Mesenchymal stem cell (in vitro differentiated cells and primary cell): ENCODE results near the gene CD9.

Experiments used
- DNase-seq: peaks from one replicate; pipeline ENCODE4 v3.0.0-alpha.2; 2013
- H2AFZ ChIP-seq: one replicate; pipeline ENCODE4 v1.6.1; 2013; ENCODE audit warnings: low read depth, mild to moderate bottlenecking, control low read depth, inconsistent platforms, low read length, moderate library complexity
- H2AK5ac ChIP-seq: 2 replicates; pipeline ENCODE4 v1.6.1; 2013; ENCODE audit warnings: low read length, moderate library complexity, mild to moderate bottlenecking, inconsistent platforms; ENCODE audit not compliant: severe bottlenecking
- H2BK120ac ChIP-seq: one replicate; pipeline ENCODE4 v1.6.1; 2013; ENCODE audit warnings: low read depth, mild to moderate bottlenecking, inconsistent platforms, low read length, moderate library complexity
- H2BK12ac ChIP-seq, 2 experiments: one replicate each; pipeline ENCODE4 v1.6.1; 2013; ENCODE audit warnings: inconsistent platforms in 2 of 2, low read length in 2 of 2, mild to moderate bottlenecking in 2 of 2, moderate library complexity in 2 of 2, control low read depth in 1 of 2
- H2BK15ac ChIP-seq: one replicate; pipeline ENCODE4 v1.6.1; 2013; ENCODE audit warnings: mild to moderate bottlenecking, low read depth, inconsistent platforms; ENCODE audit not compliant: poor library complexity, severe bottlenecking
- H2BK5ac ChIP-seq: 2 replicates; pipeline ENCODE4 v1.6.1; 2013; ENCODE audit warnings: low read depth, mild to moderate bottlenecking, low read length, control low read depth, inconsistent platforms; ENCODE audit not compliant: poor library complexity, severe bottlenecking
- H3K14ac ChIP-seq, 2 experiments: one replicate each; pipeline ENCODE4 v1.6.1; 2013; ENCODE audit warnings: inconsistent platforms in 2 of 2, low read length in 2 of 2, control low read depth in 1 of 2, mild to moderate bottlenecking in 1 of 2, moderate library complexity in 1 of 2
- H3K18ac ChIP-seq, 2 experiments: one replicate each; pipeline ENCODE4 v1.6.1; 2013; ENCODE audit warnings: inconsistent platforms in 2 of 2, low read length in 2 of 2, control low read depth in 1 of 2, low read depth in 1 of 2, mild to moderate bottlenecking in 1 of 2
- H3K23ac ChIP-seq, 2 experiments: one replicate each; pipeline ENCODE4 v1.6.1; 2013; ENCODE audit warnings: inconsistent platforms in 2 of 2, low read length in 2 of 2, mild to moderate bottlenecking in 2 of 2, moderate library complexity in 2 of 2, control low read depth in 1 of 2
- H3K27ac ChIP-seq: 2 replicates; pipeline ENCODE4 v1.5.1; 2013; ENCODE audit warnings: mild to moderate bottlenecking, moderate library complexity, low read length, control low read depth, inconsistent platforms; ENCODE audit not compliant: poor library complexity, severe bottlenecking
- H3K27me3 ChIP-seq, 2 experiments: 2 replicates each; pipeline versions ENCODE4 v1.6.1 to v1.7.0; 2013; ENCODE audit warnings: low read length in 2 of 2, mild to moderate bottlenecking in 2 of 2, moderate library complexity in 2 of 2, control low read depth in 1 of 2, inconsistent platforms in 1 of 2; ENCODE audit not compliant: control insufficient read depth in 1 of 2, insufficient read depth in 1 of 2
- H3K36me3 ChIP-seq, 2 experiments: 2 replicates each; pipeline versions ENCODE4 v1.6.1 to v1.7.0; 2013; ENCODE audit warnings: low read length in 2 of 2, control low read depth in 1 of 2, inconsistent platforms in 1 of 2, low read depth in 1 of 2, mild to moderate bottlenecking in 1 of 2; ENCODE audit not compliant: insufficient read depth in 2 of 2, control insufficient read depth in 1 of 2
- H3K4ac ChIP-seq, 2 experiments: one replicate each; pipeline ENCODE4 v1.6.1; 2013; ENCODE audit warnings: inconsistent platforms in 2 of 2, low read length in 2 of 2, mild to moderate bottlenecking in 2 of 2, moderate library complexity in 2 of 2, control low read depth in 1 of 2, low read depth in 1 of 2
- H3K4me1 ChIP-seq: 2 replicates; pipeline ENCODE4 v1.6.1; 2013; ENCODE audit warnings: low read depth, low read length, control low read depth; ENCODE audit not compliant: control insufficient read depth, insufficient read depth
- H3K4me2 ChIP-seq: 2 replicates; pipeline ENCODE4 v1.6.1; 2013; ENCODE audit warnings: low read length, mild to moderate bottlenecking, inconsistent platforms; ENCODE audit not compliant: poor library complexity, severe bottlenecking
- H3K4me3 ChIP-seq, 2 experiments: 2 replicates each; pipeline versions ENCODE4 v1.5.1 to v1.7.0; 2013; ENCODE audit warnings: low read length in 2 of 2, mild to moderate bottlenecking in 2 of 2, control low read depth in 1 of 2, low read depth in 1 of 2; ENCODE audit not compliant: insufficient read depth in 1 of 2
- H3K79me1 ChIP-seq: replicated peaks from 2 replicates; pipeline ENCODE4 v1.6.1; 2013; ENCODE audit warnings: mild to moderate bottlenecking, control low read depth, low read length, inconsistent platforms; ENCODE audit not compliant: poor library complexity, severe bottlenecking
- H3K9ac ChIP-seq: 2 replicates; pipeline ENCODE4 v1.7.0; 2013; ENCODE audit warnings: mild to moderate bottlenecking, low read length, moderate library complexity
- H3K9me3 ChIP-seq: 2 replicates; pipeline ENCODE4 v1.7.0; 2013; ENCODE audit warnings: mild to moderate bottlenecking, low read length; ENCODE audit not compliant: control insufficient read depth
- H4K8ac ChIP-seq: one replicate; pipeline ENCODE4 v1.6.1; 2013; ENCODE audit warnings: inconsistent platforms, mild to moderate bottlenecking, low read length, moderate library complexity
- H4K91ac ChIP-seq: one replicate; pipeline ENCODE4 v1.6.1; 2013; ENCODE audit warnings: mild to moderate bottlenecking, low read length, inconsistent platforms
- WGBS: methylation state at CpG from one replicate; pipeline ENCODE4 v1.1.7; 2013; ENCODE audit warnings: mixed read lengths; 5-methylcytosine and 5-hydroxymethylcytosine counted together

The CD9 gene

GRCh38 chr12:6185961-6186827, 14.0 kb upstream of the CD9 start:
- no peak overlapping the region for H3K4me2 ChIP-seq
- 83% methylated on average over 4 of the region's 13 CpGs for WGBS
- peaks cover 11 to 12% of the 10 kb centered on the region in 2 experiments for H3K27me3 ChIP-seq
- H3K36me3 ChIP-seq: no peaks in the 10 kb centered on the region
- H4K91ac ChIP-seq: no peak overlapping the region
- no peak overlapping the region for H2BK120ac ChIP-seq
- no peak overlapping the region for H3K4me3 ChIP-seq
- no peak overlapping the region for H3K18ac ChIP-seq
- H3K79me1 ChIP-seq: no peaks in the 10 kb centered on the region
- no peak overlapping the region for H2AK5ac ChIP-seq
- H3K9me3 ChIP-seq: no peaks in the 10 kb centered on the region
- H4K8ac ChIP-seq: no peak overlapping the region
- H2BK15ac ChIP-seq: no peak overlapping the region
- no peak overlapping the region for H3K27ac ChIP-seq
- peak overlapping the region in 1 of 2 experiments; percentile 44 for H2BK12ac ChIP-seq
- DNase-seq: no peak
- no peak overlapping the region for H3K14ac ChIP-seq
- no peak overlapping the region for H3K9ac ChIP-seq
- H3K4me1 ChIP-seq: peaks cover 26% of the 10 kb centered on the region
- H2AFZ ChIP-seq: no peak overlapping the region
- no peak overlapping the region for H3K4ac ChIP-seq
- H3K23ac ChIP-seq: no peak overlapping the region
- no peak overlapping the region for H2BK5ac ChIP-seq

- WGBS: 76% methylated on average over 8 of the region's 8 CpGs
- Histone ChIP-seq H2BK12ac (no peak overlapping the region), H2BK120ac (no peak overlapping the region), H3K79me1 (no peaks in the 10 kb centered on the region), H3K4me3 (no peak overlapping the region), H4K8ac (no peak overlapping the region), H2BK15ac (peak overlapping the region; percentile 62), H2AFZ (no peak overlapping the region), H3K4me1 (peaks cover 8% of the 10 kb centered on the region), H2AK5ac (no peak overlapping the region), H3K9ac (no peak overlapping the region), H4K91ac (no peak overlapping the region), H3K9me3 (no peaks in the 10 kb centered on the region), H3K18ac (peak overlapping the region in 1 of 2 experiments; percentile 33), H3K4ac (no peak overlapping the region), H3K27ac (no peak overlapping the region), H3K36me3 (no peaks in the 10 kb centered on the region), H3K14ac (no peak overlapping the region), H2BK5ac (no peak overlapping the region), H3K27me3 (peaks cover 11 to 12% of the 10 kb centered on the region in 2 experiments), H3K4me2 (no peak overlapping the region), H3K23ac (no peak overlapping the region)
- no peak for DNase-seq
Observed at GRCh38 chr12:6187948-6188793, 12.0 kb upstream of the CD9 start.

DNA sequence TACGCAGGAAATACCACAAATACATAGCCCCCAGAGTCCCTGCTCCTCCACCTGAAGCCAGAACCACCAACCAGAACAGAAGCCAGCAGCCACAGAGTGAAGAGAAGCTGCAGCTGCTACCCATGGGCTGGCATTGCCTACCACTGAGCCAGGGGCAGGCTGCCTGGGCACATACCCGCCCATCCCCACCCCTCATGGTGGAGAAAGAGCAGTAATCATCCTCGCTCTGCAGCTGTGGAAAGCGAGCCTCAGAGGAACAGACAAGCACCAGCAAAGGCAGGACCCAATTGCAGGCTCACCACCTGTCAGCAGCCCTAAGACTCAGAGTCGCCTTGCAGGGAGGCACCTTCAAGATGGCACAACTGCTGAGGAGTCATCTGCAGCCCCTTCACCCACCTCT, 11.2 kb upstream of the CD9 start:
- Histone ChIP-seq H4K91ac (peak overlapping the region; percentile 80), H2AK5ac (no peak overlapping the region), H3K27ac (no peak overlapping the region), H2BK15ac (no peak overlapping the region), H3K79me1 (no peaks in the 10 kb centered on the region), H2AFZ (no peak overlapping the region), H3K18ac (peak overlapping the region in 1 of 2 experiments; percentile 43), H3K36me3 (no peaks in the 10 kb centered on the region), H3K27me3 (peaks cover 11 to 12% of the 10 kb centered on the region in 2 experiments), H3K9ac (no peak overlapping the region), H2BK12ac (peak overlapping the region in 1 of 2 experiments; percentile 24), H3K9me3 (no peaks in the 10 kb centered on the region), H3K4me3 (no peak overlapping the region), H3K14ac (no peak overlapping the region), H2BK120ac (no peak overlapping the region), H3K23ac (no peak overlapping the region), H2BK5ac (no peak overlapping the region), H3K4me1 (peaks cover 7% of the 10 kb centered on the region), H3K4me2 (no peak overlapping the region), H4K8ac (peak overlapping the region; percentile 4), H3K4ac (no peak overlapping the region)
- DNase-seq: no peak
- 82% methylated on average over 5 of the region's 5 CpGs for WGBS
